Brain microvascular endothelial cell (primary cell): Measurements from ENCODE around the gene EFNA5.
A peak's percentile ranks its signal among the peaks of the same experiment; 100 is the strongest.

Experiments
- DNase-seq: peaks from one replicate; pipeline ENCODE4 v3.0.0-alpha.2; 2020
- H3K27ac ChIP-seq: fragments of 250-450 bp; sonication (Bioruptor Pico); 2 replicates; pipeline ENCODE4 v1.5.1; 2020; ENCODE audit warnings: mild to moderate bottlenecking, moderate library complexity
- H3K27me3 ChIP-seq: fragments of 250-450 bp; sonication (Bioruptor Pico); replicated peaks from 2 replicates; pipeline ENCODE4 v1.5.1; 2020; ENCODE audit warnings: mild to moderate bottlenecking
- H3K36me3 ChIP-seq: fragments of 250-450 bp; sonication (Bioruptor Pico); replicated peaks from 2 replicates; pipeline ENCODE4 v1.5.1; 2020; ENCODE audit warnings: mild to moderate bottlenecking
- H3K4me3 ChIP-seq: 2 replicates; pipeline ENCODE4 v1.5.1; 2011; ENCODE audit warnings: low read depth, mild to moderate bottlenecking, control low read depth, low read length, moderate library complexity
- in situ Hi-C: cut with HindIII; loops from 2 replicates; pipeline ENCODE4 v1.10.0; 2017; ENCODE audit warnings: low sequenced_read_pairs, low pct_ligation_motif_present
- TF ChIP-seq, protein P1 (sequence below): IDR thresholded peaks from 2 replicates; pipeline ENCODE4 v1.5.1; 2011; ENCODE audit warnings: low read depth, mild to moderate bottlenecking, moderate library complexity, low read length, control low read depth, inconsistent platforms; ENCODE audit errors: missing control alignments

Gene EFNA5

GRCh38 chr5:107565791-107566767 is 104.7 kb downstream of the EFNA5 start:
- Histone ChIP-seq H3K36me3 (no peaks in the 10 kb centered on the region), H3K27me3 (no peaks in the 10 kb centered on the region), H3K27ac (no peak overlapping the region), H3K4me3 (no peak overlapping the region)
- DNase-seq: no peak
- in situ Hi-C loops: no loop called here
- TF ChIP-seq, protein P1, sequence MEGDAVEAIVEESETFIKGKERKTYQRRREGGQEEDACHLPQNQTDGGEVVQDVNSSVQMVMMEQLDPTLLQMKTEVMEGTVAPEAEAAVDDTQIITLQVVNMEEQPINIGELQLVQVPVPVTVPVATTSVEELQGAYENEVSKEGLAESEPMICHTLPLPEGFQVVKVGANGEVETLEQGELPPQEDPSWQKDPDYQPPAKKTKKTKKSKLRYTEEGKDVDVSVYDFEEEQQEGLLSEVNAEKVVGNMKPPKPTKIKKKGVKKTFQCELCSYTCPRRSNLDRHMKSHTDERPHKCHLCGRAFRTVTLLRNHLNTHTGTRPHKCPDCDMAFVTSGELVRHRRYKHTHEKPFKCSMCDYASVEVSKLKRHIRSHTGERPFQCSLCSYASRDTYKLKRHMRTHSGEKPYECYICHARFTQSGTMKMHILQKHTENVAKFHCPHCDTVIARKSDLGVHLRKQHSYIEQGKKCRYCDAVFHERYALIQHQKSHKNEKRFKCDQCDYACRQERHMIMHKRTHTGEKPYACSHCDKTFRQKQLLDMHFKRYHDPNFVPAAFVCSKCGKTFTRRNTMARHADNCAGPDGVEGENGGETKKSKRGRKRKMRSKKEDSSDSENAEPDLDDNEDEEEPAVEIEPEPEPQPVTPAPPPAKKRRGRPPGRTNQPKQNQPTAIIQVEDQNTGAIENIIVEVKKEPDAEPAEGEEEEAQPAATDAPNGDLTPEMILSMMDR: no peak

- no peak overlapping the region for H3K4me3 ChIP-seq
- TF ChIP-seq, protein P1: no peak
- in situ Hi-C loops: no loop called here
- peak overlapping the region; percentile 60 for H3K27ac ChIP-seq
- H3K36me3 ChIP-seq: no peaks in the 10 kb centered on the region
- no peaks in the 10 kb centered on the region for H3K27me3 ChIP-seq
- DNase-seq: peak; percentile 40
Measured at GRCh38 chr5:107564931-107565372, 105.8 kb downstream of the EFNA5 start.

- H3K27me3 ChIP-seq: no peaks in the 10 kb centered on the region
- no peak overlapping the region for H3K27ac ChIP-seq
- DNase-seq: no peak
- TF ChIP-seq, protein P1: no peak
- H3K4me3 ChIP-seq: no peak overlapping the region
- in situ Hi-C loops: no loop called here
- no peaks in the 10 kb centered on the region for H3K36me3 ChIP-seq
Measured at GRCh38 chr5:107563959-107564544, 106.7 kb downstream of the EFNA5 start.

- H3K4me3 ChIP-seq: no peak overlapping the region
- TF ChIP-seq, protein P1: no peak
- in situ Hi-C loops: no loop called here
- DNase-seq: no peak
- no peaks in the 10 kb centered on the region for H3K27me3 ChIP-seq
- H3K36me3 ChIP-seq: no peaks in the 10 kb centered on the region
- no peak overlapping the region for H3K27ac ChIP-seq
Measured at GRCh38 chr5:107560377-107560776, 110.4 kb downstream of the EFNA5 start.

GRCh38 chr5:107558823-107559375 is 111.8 kb downstream of the EFNA5 start:
- in situ Hi-C loops: no loop called here
- Histone ChIP-seq H3K4me3 (no peak overlapping the region), H3K27me3 (no peaks in the 10 kb centered on the region), H3K27ac (no peak overlapping the region), H3K36me3 (no peaks in the 10 kb centered on the region)
- TF ChIP-seq, protein P1: no peak
- no peak for DNase-seq
